ENCODE results near the gene IGFN1.

Gene IGFN1

GRCh38 chr1:201142849-201143725, 47.5 kb upstream of the IGFN1 start:
- Histone ChIP-seq H2BK12ac (ENCODE audit: low read length in 2 of 2) (no peak overlapping the region), H3K36me3 (ENCODE audit: control insufficient read depth in 1 of 2, insufficient read depth in 2 of 2, low read depth in 1 of 2, low read length in 2 of 2) (peaks cover 90 to 92% of the 10 kb centered on the region in 2 experiments), H3K9ac (ENCODE audit: low read length) (no peak overlapping the region), H2BK120ac (ENCODE audit: low read depth, low read length) (no peak overlapping the region), H3K27me3 (ENCODE audit: control insufficient read depth in 1 of 2, insufficient read depth in 1 of 2, low read length in 2 of 2) (no peaks in the 10 kb centered on the region), H4K8ac (ENCODE audit: low read length) (no peak overlapping the region), H3K79me1 (replicated peaks; ENCODE audit: low read length, poor library complexity, severe bottlenecking) (peaks cover 14% of the 10 kb centered on the region), H2BK15ac (ENCODE audit: low read depth, poor library complexity, severe bottlenecking) (no peak overlapping the region), H2BK5ac (ENCODE audit: low read depth, low read length, poor library complexity, severe bottlenecking) (no peak overlapping the region), H4K91ac (ENCODE audit: low read length) (no peak overlapping the region), H3K4ac (ENCODE audit: low read depth in 1 of 2, low read length in 2 of 2) (no peak overlapping the region), H3K18ac (ENCODE audit: low read depth in 1 of 2, low read length in 2 of 2) (no peak overlapping the region), H2AK5ac (ENCODE audit: low read length, severe bottlenecking) (no peak overlapping the region), H3K4me2 (ENCODE audit: low read length, poor library complexity, severe bottlenecking) (no peak overlapping the region), H3K14ac (ENCODE audit: low read length in 2 of 2) (no peak overlapping the region), H3K27ac (ENCODE audit: low read length, poor library complexity, severe bottlenecking) (no peak overlapping the region), H2AFZ (ENCODE audit: low read depth, low read length) (no peak overlapping the region), H3K4me1 (ENCODE audit: control insufficient read depth, insufficient read depth, low read depth, low read length) (peaks cover 4% of the 10 kb centered on the region), H3K23ac (ENCODE audit: low read length in 2 of 2) (no peak overlapping the region), H3K9me3 (ENCODE audit: control insufficient read depth, low read length) (no peaks in the 10 kb centered on the region), H3K4me3 (ENCODE audit: insufficient read depth in 1 of 2, low read depth in 1 of 2, low read length in 2 of 2) (no peak overlapping the region)
- no peak for DNase-seq
- WGBS = 96% methylated on average over 16 of the region's 16 CpGs

- Histone ChIP-seq H2AK5ac (ENCODE audit: low read length, severe bottlenecking) (no peak overlapping the region), H2BK5ac (ENCODE audit: low read depth, low read length, poor library complexity, severe bottlenecking) (no peak overlapping the region), H2BK15ac (ENCODE audit: low read depth, poor library complexity, severe bottlenecking) (no peak overlapping the region)
Measured at GRCh38 chr1:201143726-201144635, 46.6 kb upstream of the IGFN1 start.

GRCh38 chr1:201144701-201145100, 45.9 kb upstream of the IGFN1 start:
- Histone ChIP-seq H3K4me3 (ENCODE audit: insufficient read depth in 1 of 2, low read depth in 1 of 2, low read length in 2 of 2) (no peak overlapping the region), H3K27ac (ENCODE audit: low read length, poor library complexity, severe bottlenecking) (no peak overlapping the region), H3K4ac (ENCODE audit: low read depth in 1 of 2, low read length in 2 of 2) (no peak overlapping the region), H2AFZ (ENCODE audit: low read depth, low read length) (no peak overlapping the region), H3K79me1 (replicated peaks; ENCODE audit: low read length, poor library complexity, severe bottlenecking) (peaks cover 24% of the 10 kb centered on the region), H3K18ac (ENCODE audit: low read depth in 1 of 2, low read length in 2 of 2) (no peak overlapping the region), H3K23ac (ENCODE audit: low read length in 2 of 2) (no peak overlapping the region), H3K4me1 (ENCODE audit: control insufficient read depth, insufficient read depth, low read depth, low read length) (no peaks in the 10 kb centered on the region), H2BK15ac (ENCODE audit: low read depth, poor library complexity, severe bottlenecking) (no peak overlapping the region), H2AK5ac (ENCODE audit: low read length, severe bottlenecking) (no peak overlapping the region), H3K14ac (ENCODE audit: low read length in 2 of 2) (no peak overlapping the region), H3K36me3 (ENCODE audit: control insufficient read depth in 1 of 2, insufficient read depth in 2 of 2, low read depth in 1 of 2, low read length in 2 of 2) (peaks cover 93 to 94% of the 10 kb centered on the region in 2 experiments), H3K27me3 (ENCODE audit: control insufficient read depth in 1 of 2, insufficient read depth in 1 of 2, low read length in 2 of 2) (no peaks in the 10 kb centered on the region), H3K4me2 (ENCODE audit: low read length, poor library complexity, severe bottlenecking) (no peak overlapping the region), H2BK120ac (ENCODE audit: low read depth, low read length) (no peak overlapping the region), H2BK12ac (ENCODE audit: low read length in 2 of 2) (no peak overlapping the region), H3K9ac (ENCODE audit: low read length) (no peak overlapping the region), H3K9me3 (ENCODE audit: control insufficient read depth, low read length) (no peaks in the 10 kb centered on the region), H2BK5ac (ENCODE audit: low read depth, low read length, poor library complexity, severe bottlenecking) (no peak overlapping the region), H4K91ac (ENCODE audit: low read length) (no peak overlapping the region), H4K8ac (ENCODE audit: low read length) (no peak overlapping the region)
- WGBS = 93% methylated on average over 5 of the region's 5 CpGs
- no peak for DNase-seq

More at GRCh38 chr1:201143726-201144635, 46.6 kb upstream of the IGFN1 start:
- Histone ChIP-seq H2AFZ (ENCODE audit: low read depth, low read length) (no peak overlapping the region), H3K4ac (ENCODE audit: low read depth in 1 of 2, low read length in 2 of 2) (no peak overlapping the region), H3K36me3 (ENCODE audit: control insufficient read depth in 1 of 2, insufficient read depth in 2 of 2, low read depth in 1 of 2, low read length in 2 of 2) (peaks cover 94 to 95% of the 10 kb centered on the region in 2 experiments), H2BK12ac (ENCODE audit: low read length in 2 of 2) (no peak overlapping the region), H3K23ac (ENCODE audit: low read length in 2 of 2) (no peak overlapping the region), H3K4me3 (ENCODE audit: insufficient read depth in 1 of 2, low read depth in 1 of 2, low read length in 2 of 2) (no peak overlapping the region), H3K14ac (ENCODE audit: low read length in 2 of 2) (no peak overlapping the region), H3K79me1 (replicated peaks; ENCODE audit: low read length, poor library complexity, severe bottlenecking) (peaks cover 22% of the 10 kb centered on the region), H3K9ac (ENCODE audit: low read length) (no peak overlapping the region), H4K8ac (ENCODE audit: low read length) (no peak overlapping the region), H3K9me3 (ENCODE audit: control insufficient read depth, low read length) (no peaks in the 10 kb centered on the region), H3K4me2 (ENCODE audit: low read length, poor library complexity, severe bottlenecking) (no peak overlapping the region), H3K4me1 (ENCODE audit: control insufficient read depth, insufficient read depth, low read depth, low read length) (no peaks in the 10 kb centered on the region), H2BK120ac (ENCODE audit: low read depth, low read length) (no peak overlapping the region), H3K27me3 (ENCODE audit: control insufficient read depth in 1 of 2, insufficient read depth in 1 of 2, low read length in 2 of 2) (no peaks in the 10 kb centered on the region), H4K91ac (ENCODE audit: low read length) (no peak overlapping the region), H3K27ac (ENCODE audit: low read length, poor library complexity, severe bottlenecking) (no peak overlapping the region), H3K18ac (ENCODE audit: low read depth in 1 of 2, low read length in 2 of 2) (no peak overlapping the region)
- no peak for DNase-seq
- WGBS = 96% methylated on average over 17 of the region's 18 CpGs

- Histone ChIP-seq H3K9me3 (ENCODE audit: control insufficient read depth, low read length) (no peaks in the 10 kb centered on the region), H2BK12ac (ENCODE audit: low read length in 2 of 2) (no peak overlapping the region), H2BK5ac (ENCODE audit: low read depth, low read length, poor library complexity, severe bottlenecking) (no peak overlapping the region), H3K4me1 (ENCODE audit: control insufficient read depth, insufficient read depth, low read depth, low read length) (no peaks in the 10 kb centered on the region), H3K79me1 (replicated peaks; ENCODE audit: low read length, poor library complexity, severe bottlenecking) (peaks cover 26% of the 10 kb centered on the region), H3K4me3 (ENCODE audit: insufficient read depth in 1 of 2, low read depth in 1 of 2, low read length in 2 of 2) (no peak overlapping the region), H3K36me3 (ENCODE audit: control insufficient read depth in 1 of 2, insufficient read depth in 2 of 2, low read depth in 1 of 2, low read length in 2 of 2) (peaks cover 92 to 94% of the 10 kb centered on the region in 2 experiments), H3K27ac (ENCODE audit: low read length, poor library complexity, severe bottlenecking) (no peak overlapping the region), H2AFZ (ENCODE audit: low read depth, low read length) (no peak overlapping the region), H2BK15ac (ENCODE audit: low read depth, poor library complexity, severe bottlenecking) (no peak overlapping the region), H3K27me3 (ENCODE audit: control insufficient read depth in 1 of 2, insufficient read depth in 1 of 2, low read length in 2 of 2) (no peaks in the 10 kb centered on the region), H2AK5ac (ENCODE audit: low read length, severe bottlenecking) (no peak overlapping the region), H3K9ac (ENCODE audit: low read length) (no peak overlapping the region), H3K23ac (ENCODE audit: low read length in 2 of 2) (no peak overlapping the region), H3K18ac (ENCODE audit: low read depth in 1 of 2, low read length in 2 of 2) (no peak overlapping the region), H4K91ac (ENCODE audit: low read length) (no peak overlapping the region), H3K4ac (ENCODE audit: low read depth in 1 of 2, low read length in 2 of 2) (no peak overlapping the region), H4K8ac (ENCODE audit: low read length) (no peak overlapping the region), H3K4me2 (ENCODE audit: low read length, poor library complexity, severe bottlenecking) (no peak overlapping the region), H3K14ac (ENCODE audit: low read length in 2 of 2) (no peak overlapping the region), H2BK120ac (ENCODE audit: low read depth, low read length) (no peak overlapping the region)
- no peak for DNase-seq
- 97% methylated on average over 3 of the region's 3 CpGs for WGBS
Measured at GRCh38 chr1:201145132-201145531, 45.5 kb upstream of the IGFN1 start.
